ENCODE results near the gene ASIC2.

The ASIC2 gene

DNA sequence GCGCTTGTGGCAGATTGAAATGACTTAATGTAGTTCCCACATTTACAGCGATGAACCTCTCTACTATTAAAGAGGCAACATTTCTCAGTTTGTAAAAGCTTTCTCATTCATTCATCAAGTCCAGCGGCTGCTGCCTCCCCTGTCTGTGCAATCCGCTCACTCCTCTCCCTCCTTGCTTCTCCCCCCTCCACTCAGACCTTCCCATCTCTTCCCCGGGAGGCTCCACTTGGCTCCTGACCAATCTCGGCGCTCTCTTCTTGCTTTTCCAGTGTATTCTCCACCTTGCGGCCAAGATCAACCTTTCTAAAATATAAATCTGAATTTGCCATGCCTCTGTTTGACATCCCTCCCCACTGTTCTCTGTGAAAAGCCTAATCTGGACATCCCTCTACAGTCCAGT is 117.5 kb downstream of the ASIC2 start:
- TF ChIP-seq, protein P1, sequence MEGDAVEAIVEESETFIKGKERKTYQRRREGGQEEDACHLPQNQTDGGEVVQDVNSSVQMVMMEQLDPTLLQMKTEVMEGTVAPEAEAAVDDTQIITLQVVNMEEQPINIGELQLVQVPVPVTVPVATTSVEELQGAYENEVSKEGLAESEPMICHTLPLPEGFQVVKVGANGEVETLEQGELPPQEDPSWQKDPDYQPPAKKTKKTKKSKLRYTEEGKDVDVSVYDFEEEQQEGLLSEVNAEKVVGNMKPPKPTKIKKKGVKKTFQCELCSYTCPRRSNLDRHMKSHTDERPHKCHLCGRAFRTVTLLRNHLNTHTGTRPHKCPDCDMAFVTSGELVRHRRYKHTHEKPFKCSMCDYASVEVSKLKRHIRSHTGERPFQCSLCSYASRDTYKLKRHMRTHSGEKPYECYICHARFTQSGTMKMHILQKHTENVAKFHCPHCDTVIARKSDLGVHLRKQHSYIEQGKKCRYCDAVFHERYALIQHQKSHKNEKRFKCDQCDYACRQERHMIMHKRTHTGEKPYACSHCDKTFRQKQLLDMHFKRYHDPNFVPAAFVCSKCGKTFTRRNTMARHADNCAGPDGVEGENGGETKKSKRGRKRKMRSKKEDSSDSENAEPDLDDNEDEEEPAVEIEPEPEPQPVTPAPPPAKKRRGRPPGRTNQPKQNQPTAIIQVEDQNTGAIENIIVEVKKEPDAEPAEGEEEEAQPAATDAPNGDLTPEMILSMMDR (IDR thresholded peaks at IDR 0.05; ENCODE audit: insufficient read depth, low read length, missing control alignments) = no peak
- ChIA-PET POLR2A (no interaction called here), CTCF (interaction anchor here (0.8 kb wide), 1 partner anchor 11 kb away, joined by 4 read pairs; no protein-coding TSS in a partner anchor)
- no peak for DNase-seq (ENCODE audit: low read depth, low spot score)
- H3K4me3 ChIP-seq (ENCODE audit: low read depth, low read length) = no peak overlapping the region

DNA sequence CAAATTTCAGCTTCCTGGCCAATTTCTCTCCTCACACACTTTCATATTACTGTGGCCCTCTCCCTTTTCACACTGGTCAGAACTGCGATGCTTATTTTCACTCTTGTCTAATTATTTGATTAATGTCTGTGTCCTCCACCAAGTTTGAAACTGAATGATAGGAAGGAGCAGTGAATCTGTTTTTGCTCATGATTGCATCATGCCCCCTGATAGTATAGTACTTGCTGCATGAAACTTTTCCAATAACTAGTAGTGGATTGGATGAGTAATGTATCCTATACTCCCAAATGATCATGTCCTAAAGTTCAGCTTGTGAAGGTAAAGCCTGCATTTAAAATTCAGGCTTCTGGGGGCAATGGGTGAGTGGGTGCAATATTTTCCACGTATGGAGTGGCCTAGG is 121.2 kb downstream of the ASIC2 start:
- POLR2A ChIA-PET = no interaction called here
- CTCF ChIA-PET = no interaction called here
- DNase-seq (ENCODE audit: low read depth, low spot score) = no peak
- TF ChIP-seq, protein P1 (IDR thresholded peaks at IDR 0.05; ENCODE audit: insufficient read depth, low read length, missing control alignments) = no peak
- H3K4me3 ChIP-seq (ENCODE audit: low read depth, low read length) = no peak overlapping the region

DNA sequence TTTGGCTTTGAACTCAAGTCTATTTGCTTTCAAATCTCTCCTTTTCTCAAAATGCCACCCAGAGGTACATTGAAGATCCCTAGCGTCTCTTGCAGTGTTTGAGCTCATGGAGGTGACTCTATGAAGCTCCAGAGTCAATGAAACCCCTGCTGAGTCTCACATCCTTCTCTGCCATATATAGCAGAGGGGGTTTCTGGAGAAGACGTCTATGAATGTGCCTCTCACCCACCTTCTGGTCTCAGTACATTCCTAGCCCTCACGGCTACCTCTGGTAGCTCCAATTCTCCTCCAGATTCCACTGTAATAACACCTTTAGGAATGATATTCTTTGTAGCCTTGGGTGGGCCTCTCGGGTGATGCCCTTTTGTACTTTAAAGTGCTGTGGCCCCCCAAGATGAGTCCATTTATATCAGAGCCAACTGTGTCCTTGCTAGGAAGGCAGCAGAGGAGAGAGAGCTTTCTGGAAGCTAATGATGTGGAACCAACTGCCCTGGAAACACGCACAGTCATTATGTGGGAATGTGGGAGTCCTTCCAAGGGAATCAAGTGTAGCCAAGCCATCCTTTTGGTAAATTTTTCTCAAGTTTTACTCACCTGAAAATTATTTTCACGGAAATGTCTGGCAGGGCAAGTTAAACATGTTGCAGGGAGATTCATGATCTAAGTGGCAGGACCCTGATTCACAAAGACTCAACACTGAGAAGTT is 123.4 kb downstream of the ASIC2 start:
- TF ChIP-seq, protein P1 (IDR thresholded peaks at IDR 0.05; ENCODE audit: insufficient read depth, low read length, missing control alignments) = no peak
- DNase-seq (ENCODE audit: low read depth, low spot score) = peak; percentile 12
- ChIA-PET CTCF (no interaction called here), POLR2A (no interaction called here)
- H3K4me3 ChIP-seq (ENCODE audit: low read depth, low read length) = no peak overlapping the region

DNA sequence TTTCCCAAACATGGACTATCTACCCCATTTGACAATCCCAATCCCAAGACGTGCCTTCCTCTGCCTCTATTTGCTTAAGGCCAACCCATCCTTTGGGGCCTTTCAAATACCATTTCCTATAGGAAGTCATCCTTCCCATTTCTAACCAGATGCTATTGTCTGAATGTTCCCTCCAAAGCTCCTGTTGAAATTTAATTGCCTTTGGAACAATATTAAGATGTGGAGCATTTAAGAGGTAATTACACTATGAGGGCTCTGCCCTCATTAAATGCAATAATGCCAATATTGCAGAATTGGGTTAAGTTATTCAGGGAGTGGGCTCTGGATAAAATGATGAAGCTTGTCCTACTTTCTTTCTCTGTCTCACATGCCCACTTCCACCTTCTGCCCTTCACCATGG is 125.4 kb downstream of the ASIC2 start:
- no peak for DNase-seq (ENCODE audit: low read depth, low spot score)
- TF ChIP-seq, protein P1 (IDR thresholded peaks at IDR 0.05; ENCODE audit: insufficient read depth, low read length, missing control alignments) = no peak
- H3K4me3 ChIP-seq (ENCODE audit: low read depth, low read length) = no peak overlapping the region
- CTCF ChIA-PET = interaction anchor here (1.3 kb wide), 1 partner anchor 10 kb away, joined by 3 read pairs; no protein-coding TSS in a partner anchor
- POLR2A ChIA-PET = no interaction called here

DNA sequence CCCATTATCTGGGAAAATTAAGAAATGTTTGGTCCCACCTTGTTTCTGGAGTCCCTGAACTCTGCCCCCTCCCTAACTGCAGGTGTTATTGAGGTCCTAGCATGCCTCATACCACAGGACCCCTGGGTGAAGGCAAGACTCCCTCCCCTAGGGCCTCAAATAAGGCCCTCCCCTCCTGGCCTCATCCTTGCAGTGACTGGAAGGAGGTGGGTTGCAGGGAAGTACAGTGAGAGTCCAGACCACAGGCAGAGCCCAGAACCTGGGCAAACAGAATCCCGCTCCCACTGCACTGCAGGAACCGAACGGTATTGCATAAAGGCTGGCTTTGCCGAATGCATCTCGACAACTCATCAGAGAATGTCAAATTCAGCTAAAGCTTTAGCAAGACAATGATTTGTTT is 126.6 kb downstream of the ASIC2 start:
- TF ChIP-seq, protein P1 (IDR thresholded peaks at IDR 0.05; ENCODE audit: insufficient read depth, low read length, missing control alignments) = no peak
- H3K4me3 ChIP-seq (ENCODE audit: low read depth, low read length) = no peak overlapping the region
- ChIA-PET POLR2A (no interaction called here), CTCF (no interaction called here)
- no peak for DNase-seq (ENCODE audit: low read depth, low spot score)

DNA sequence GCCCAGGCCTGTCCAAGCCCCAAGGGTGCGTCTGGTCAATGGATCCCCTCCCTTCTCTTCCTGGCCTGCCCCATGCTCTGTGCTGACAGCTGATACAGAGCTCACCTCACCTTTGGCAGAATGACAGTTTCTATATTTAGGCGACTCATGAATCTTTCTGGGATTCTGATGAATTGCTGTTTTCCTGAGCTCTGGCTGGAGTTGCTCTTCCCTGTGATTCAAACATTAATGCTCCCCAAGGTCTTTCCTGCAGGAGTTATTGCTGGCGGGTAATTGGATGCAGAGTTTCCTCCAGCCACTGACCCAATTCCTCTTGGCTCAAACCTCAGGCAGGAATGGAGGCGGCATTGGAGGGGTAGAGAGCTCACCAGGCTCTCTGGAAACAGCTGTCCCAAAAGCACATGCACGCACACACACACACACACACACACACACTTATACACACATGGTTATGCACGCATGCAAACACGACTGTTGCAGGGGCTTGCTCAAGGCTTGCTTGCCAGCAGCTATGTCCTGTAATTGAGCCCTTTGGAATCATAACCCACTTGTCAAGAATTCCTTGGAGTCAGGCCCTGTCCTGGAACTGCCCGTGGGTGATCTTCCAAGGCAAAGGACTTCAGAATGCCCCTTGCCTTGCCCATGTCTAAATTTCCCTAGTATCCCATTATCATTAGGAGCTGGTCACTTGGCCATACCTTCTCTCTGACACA is 128.8 kb downstream of the ASIC2 start:
- H3K4me3 ChIP-seq (ENCODE audit: low read depth, low read length) = no peak overlapping the region
- TF ChIP-seq, protein P1 (IDR thresholded peaks at IDR 0.05; ENCODE audit: insufficient read depth, low read length, missing control alignments) = no peak
- no peak for DNase-seq (ENCODE audit: low read depth, low spot score)
- CTCF ChIA-PET = interaction anchor here (1.0 kb wide), 1 partner anchor 11 kb away, joined by 4 read pairs; no protein-coding TSS in a partner anchor
- POLR2A ChIA-PET = no interaction called here
